Daoy (cell line): Measurements from ENCODE around the gene SPHK1. TPM values are rescaled to one million over a fixed set of nuclear protein-coding genes. Genes with fewer than 3 reads are reported as not detected.

Source experiments
- DNase-seq: peaks from one replicate; pipeline ENCODE4 v3.0.0-alpha.2; 2015; ENCODE audit warnings: low read depth
- total RNA-seq: library from RNA; depleted of rRNA; stranded (reverse); fragments of >200 nt; shearing (Covaris generic); gene quantifications from 2 replicates; pipeline ENCODE4 v1.2.3, GENCODE V29; 2014; rRNA removed

Gene SPHK1
- total RNA-seq, 1 experiment from 2014 or later: 91.9 TPM

DNA sequence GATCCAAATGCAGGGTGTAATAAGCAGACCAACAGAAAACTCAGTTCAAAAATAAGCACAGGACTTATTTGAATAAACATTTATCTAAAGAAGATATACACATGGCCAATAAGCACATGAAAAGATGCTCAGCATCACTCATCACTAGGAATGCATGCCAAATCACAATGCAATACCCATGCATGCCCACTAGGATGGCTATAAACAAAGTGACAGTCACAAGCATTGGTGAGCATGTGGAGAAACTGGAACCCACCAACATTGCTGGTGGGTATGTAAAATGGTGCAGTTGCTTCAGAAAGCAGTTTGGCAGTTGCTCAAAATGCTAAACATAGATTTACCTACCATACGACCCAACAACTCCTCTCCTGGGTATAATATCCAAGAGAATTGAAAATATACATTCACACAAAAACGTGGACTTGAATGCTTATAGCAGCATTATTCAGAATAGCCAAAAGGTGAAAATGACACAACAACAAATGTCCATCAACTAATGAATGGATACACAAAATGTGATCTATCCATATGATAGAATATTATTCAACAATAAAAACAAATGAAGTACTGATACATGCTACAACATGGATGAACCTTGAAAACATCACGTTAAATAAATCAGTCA lies 48.4 kb downstream of the SPHK1 start:
- DNase-seq: no peak

GRCh38 chr17:76433693-76434092 lies 49.3 kb downstream of the SPHK1 start:
- DNase-seq: no peak

GRCh38 chr17:76434870-76435269 lies 50.5 kb downstream of the SPHK1 start:
- DNase-seq: no peak

DNA sequence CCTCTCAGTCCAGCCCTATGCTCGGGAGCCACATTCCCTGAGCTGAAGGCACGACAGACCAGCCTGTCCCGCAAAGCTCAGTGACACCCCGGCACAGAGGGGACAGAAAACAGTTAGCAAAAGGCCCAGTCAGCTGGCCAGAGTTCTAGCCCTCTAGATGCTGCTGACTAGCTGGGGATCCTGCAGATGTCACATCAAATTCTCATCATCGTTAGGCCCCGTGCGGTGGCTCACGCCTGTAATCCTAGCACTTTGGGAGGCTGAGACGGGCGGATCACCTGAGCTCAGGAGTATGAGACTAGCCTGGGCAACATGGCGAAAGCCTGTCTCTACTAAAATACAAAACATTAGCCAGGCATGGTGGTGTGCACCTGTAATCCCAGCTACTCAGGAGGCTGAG lies 51.3 kb downstream of the SPHK1 start:
- no peak for DNase-seq

Other genes with a start within 250 kb of the SPHK1 start
- not detected in 2 replicates for gene FOXJ1, start 243.4 kb upstream of the SPHK1 start, total RNA-seq
- gene RNF157, start 144.1 kb upstream of the SPHK1 start, total RNA-seq: 4.8 and 7.3 TPM in 2 replicates
- gene UBALD2, start 119.3 kb upstream of the SPHK1 start, total RNA-seq: 11.5 and 15.9 TPM in 2 replicates
- gene QRICH2, start 76.3 kb upstream of the SPHK1 start, total RNA-seq: 0.45 and 1.5 TPM in 2 replicates
- gene PRPSAP1, start 30.7 kb upstream of the SPHK1 start, total RNA-seq: 30.3 and 39.2 TPM in 2 replicates
- 19.2 and 24.7 TPM in 2 replicates for gene UBE2O, start 68.5 kb downstream of the SPHK1 start, total RNA-seq
- gene AANAT, start 83.0 kb downstream of the SPHK1 start, total RNA-seq: not detected in 2 replicates
- gene RHBDF2, start 116.8 kb downstream of the SPHK1 start, total RNA-seq: 26.6 and 35.5 TPM in 2 replicates
- 8.3 and 16.0 TPM in 2 replicates for gene CYGB, start 153.1 kb downstream of the SPHK1 start, total RNA-seq
- 0.51 TPM in 1 of 2 replicates, not detected in the other for gene PRCD, start 155.4 kb downstream of the SPHK1 start, total RNA-seq
- gene ST6GALNAC2, start 201.3 kb downstream of the SPHK1 start, total RNA-seq: 0.24 and 0.40 TPM in 2 replicates